HEK293T (cell line): ENCODE data around the gene SERTM1.

ENCODE experiments used
- SP1 ChIP-seq: fragments of 450-650 bp; IDR thresholded peaks from 2 replicates; pipeline ENCODE4 v1.6.1; 2017
- TARDBP ChIP-seq: fragments of 450-650 bp; IDR thresholded peaks from 2 replicates; pipeline ENCODE4 v1.6.1; 2016

- TF ChIP-seq TARDBP (no peak), SP1 (no peak)
Observed at GRCh38 chr13:36683701-36684100, 9.9 kb downstream of the SERTM1 start.
